DLD1 (cell line): ENCODE results near the gene PPA1.
"Not testable (repeated sequence)": the region's sequence is repeated elsewhere in the genome, so short reads cannot be mapped to it uniquely, and the experiment has no call there.

Experiments
- in situ Hi-C: cut with HindIII; loops from 2 replicates; pipeline ENCODE4 v1.10.0; 2017; ENCODE audit warnings: low sequenced_read_pairs

Gene PPA1

DNA sequence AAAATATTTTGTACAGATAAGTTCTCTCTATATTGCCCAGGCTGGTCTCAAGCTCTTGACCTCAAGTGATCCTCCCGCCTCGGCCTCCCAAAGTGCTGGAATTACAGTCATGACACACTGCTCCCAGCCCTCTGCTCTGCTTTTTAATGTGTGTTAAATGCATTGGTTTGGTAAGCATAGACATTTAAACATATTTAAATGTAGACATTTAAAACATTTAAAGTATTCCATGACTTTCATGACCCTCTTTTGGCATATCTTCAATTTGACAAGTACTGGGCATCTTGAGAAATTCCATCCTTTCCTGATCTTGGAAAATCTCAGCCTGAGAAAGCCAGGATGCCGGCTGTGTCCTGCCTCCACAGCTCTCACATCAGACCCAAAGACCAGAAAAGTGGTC lies 57.7 kb downstream of the PPA1 start:
- in situ Hi-C loops = no loop called here

DNA sequence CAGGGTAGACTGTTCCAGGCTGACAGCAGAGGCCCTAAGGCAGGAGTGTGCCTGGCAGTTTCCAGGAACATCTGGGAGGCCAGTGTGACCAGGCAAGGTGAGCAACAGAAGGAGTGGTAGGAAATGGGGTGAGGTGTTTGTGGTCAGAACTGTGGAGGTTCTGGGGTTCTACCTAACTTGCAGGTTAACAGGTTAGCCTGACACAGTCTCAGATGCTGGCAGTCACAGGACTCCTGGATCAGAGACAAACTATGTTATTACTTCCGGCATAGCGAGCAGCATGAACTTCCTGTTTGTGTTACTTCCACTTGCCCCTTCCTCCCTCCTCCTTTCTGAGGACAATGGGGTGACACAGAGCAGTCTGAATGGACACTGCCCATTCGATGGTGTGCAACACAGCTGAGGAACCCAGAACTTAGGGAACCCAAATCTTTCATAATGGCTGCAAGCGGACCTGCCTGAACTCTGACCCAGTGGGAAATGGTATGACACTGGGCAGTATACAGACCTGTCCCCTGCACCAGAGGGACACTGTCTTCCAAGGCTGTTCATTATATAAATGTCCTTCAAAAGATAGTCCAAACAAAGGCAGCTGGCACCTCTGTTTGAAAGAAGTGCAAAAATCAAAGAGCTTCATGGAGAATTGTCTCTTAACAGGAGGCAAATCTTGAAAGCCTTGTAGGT lies 59.0 kb downstream of the PPA1 start:
- in situ Hi-C loops = no loop called here

DNA sequence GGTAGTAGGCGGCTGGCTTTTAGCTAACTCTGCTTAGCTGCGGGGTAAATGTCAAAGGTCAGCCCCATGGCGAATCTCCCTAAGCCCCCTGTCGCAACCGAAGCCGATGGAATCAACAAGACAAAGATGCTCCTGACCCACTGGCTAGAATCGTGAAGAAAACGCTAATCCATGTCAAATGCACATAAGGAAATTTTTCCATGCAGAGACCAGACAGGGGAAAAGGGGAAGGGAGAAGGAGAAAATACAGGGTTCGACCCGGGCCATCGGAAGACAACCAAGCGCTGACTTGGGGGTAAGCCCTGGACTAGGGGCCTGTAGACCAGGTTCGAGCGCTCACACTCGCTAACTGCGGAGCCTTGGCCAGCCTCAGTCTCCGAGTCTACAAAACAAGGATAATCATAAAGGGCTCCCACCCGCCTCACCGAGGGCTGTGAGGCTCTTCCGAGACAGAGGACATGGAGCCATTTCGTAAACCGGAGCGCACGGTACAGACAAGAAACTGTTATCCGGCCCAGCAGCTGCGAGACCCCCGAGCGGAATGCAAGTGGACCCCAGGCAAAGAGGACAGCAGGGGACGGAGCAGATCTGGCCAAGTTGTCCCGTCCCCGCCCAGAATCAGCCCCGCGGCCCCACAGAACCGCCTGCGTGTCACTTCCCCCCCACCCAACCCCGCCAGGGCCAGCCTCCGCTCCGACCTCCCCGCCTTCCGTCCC lies 63.4 kb downstream of the PPA1 start:
- in situ Hi-C loops = no loop called here

DNA sequence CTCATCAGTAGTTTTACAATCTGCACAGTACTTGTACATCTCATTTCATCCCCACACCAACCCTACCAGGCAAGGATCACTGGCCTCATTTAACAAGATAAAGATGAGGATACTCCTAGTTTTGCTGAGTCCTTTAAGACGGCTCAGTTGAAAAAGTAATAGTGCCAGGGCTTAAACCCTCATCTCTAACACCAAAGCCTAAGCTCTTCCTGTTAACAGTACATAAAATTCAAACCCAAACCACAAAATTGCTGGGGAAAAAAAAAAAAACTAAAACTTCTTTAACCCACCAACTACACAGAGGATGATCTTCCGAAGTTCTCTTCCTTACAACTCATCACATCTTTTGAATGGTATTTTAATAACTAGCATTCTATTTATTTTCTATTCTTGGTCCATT lies 64.2 kb downstream of the PPA1 start:
- in situ Hi-C loops = no loop called here

DNA sequence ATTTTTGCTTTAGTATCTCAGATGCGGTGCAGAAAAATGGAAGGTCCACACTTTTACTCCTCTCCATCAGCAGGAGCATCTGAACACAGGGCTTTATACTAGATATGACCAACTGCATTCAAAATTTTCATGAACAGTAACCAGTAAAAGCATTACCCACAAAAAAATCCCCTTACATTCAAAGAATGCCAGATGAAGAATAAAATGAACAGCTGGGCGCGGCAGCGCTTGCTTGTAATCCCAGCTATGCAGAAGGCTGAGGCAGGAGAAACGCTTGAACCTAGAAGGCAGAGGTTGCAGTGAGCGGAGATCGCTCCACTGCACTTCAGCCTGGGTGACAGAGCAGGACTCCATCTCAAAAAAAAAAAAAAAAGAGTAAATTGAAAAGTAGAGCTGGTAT lies 66.0 kb downstream of the PPA1 start:
- in situ Hi-C loops = no loop called here

DNA sequence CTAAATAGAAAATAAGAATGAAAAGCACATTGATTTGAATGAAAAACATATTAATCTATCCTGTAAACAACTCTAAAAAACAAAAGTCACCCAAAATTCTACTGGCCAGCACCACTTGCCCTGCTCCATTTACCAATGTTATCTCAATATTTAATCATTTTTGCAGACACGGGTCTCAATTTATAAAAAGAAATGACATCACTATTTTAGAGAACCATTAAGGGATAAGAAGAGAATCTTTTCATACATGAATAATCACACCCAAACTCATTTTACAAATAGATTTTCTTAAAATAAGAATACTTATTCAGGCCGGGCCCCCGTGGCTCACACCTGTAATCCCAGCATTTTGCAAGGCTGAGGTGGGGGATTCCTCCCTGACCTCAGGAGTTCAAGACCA lies 66.8 kb downstream of the PPA1 start:
- in situ Hi-C loops = no loop called here

DNA sequence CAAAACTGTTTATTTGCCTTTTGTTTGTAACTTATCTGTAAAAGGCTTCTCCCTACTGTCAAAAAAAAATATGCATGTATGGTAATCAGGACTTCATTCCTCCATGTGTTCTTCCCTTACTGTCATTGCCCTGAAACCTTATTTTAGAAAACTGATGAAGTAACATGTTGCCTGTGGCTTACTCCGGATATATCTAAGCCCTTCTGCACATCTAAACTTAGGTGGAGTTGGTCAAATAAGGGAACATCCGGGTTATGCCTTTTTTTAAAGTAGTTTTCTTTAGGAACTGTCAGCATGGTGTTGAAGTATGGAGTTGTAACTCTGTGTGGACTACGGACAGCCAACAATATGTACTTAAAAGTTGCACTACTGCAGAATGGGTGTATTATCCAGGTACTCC lies 69.1 kb downstream of the PPA1 start:
- in situ Hi-C loops = no loop called here

DNA sequence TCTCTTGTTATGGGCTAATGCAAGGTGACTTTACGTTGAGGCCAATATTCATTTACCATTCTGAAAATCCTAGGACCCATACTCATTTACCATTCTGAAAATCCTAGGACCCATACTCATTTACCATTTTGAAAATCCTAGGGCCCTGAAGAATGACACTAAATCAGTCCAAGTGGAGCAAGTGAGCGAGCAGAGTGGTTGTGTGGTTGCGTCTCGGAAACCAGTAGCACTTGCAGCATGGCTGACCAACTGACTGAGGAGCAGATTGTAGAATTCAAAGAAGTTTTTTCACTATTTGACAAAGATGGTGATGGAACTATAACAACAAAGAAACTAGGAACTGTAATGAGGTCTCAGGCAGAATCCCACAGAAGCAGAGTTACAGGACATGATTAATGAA lies 69.8 kb downstream of the PPA1 start:
- in situ Hi-C loops = no loop called here

DNA sequence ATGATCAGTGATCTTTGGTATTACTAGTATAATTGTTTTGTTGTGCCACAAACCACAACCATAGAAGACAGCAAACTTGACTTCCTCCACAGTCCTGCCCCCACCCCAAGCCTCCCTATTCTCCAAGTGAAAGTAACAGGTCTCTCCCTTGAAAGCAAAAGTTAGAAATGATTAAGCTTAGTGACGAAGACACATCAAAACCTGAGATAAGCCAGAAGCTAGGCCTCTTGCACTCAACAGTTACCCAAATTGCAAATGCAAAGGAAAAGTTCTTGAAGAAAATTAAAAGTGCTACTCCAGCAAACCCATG lies 70.4 kb downstream of the PPA1 start:
- in situ Hi-C loops = no loop called here

DNA sequence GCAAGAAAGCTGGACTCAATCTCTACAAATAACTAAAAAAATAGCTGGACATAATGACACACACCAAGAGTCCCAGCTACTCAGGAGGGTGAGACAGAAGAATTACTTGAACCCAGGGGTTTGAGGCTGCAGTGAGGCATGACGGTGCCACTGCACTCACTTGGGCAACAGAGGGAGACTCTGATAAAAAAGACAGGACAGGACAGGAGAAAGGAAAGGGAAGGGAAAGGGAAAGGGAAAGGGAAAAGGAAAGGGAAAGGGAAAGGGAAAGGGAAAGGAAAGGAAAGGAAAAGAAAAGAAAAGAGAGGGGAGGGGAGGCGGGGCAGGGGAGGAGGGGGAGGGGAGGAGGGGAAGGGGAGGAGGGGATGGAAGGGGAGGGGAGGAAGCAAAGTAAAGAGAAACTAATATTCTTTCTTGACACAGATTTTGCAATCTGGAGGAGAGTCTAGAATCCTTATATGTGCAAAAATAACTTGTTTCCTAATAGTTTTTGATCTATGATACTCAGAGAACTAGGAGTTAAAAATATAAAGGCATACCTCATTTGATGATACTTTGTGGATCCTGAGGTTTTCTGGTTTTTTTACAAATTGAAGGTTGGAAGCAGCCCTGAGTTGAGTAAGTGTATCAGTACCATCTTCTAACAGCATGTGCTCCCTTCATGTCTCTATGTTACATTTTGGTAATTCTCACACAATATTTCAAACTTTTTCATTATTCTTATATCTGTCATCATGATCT lies 70.9 kb downstream of the PPA1 start:
- in situ Hi-C loops = no loop called here

DNA sequence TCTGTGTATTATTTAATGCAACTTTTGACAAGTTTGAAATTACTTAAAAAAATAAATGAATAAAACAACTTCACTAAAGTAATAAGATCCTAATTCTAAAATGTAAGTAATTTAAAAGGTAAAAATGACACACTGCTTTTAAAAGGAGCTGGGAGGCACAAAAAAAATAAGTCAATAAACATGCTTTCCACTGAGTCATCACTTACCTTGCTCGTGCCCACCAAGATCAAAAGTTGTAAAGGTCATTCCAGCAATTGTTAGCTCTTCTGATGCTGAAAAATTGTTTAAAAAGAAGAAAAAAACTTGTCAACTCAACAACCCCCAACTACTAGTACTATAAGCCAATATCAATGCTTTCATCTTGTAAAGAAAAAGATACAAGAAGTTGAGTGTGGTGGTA lies 72.4 kb downstream of the PPA1 start:
- in situ Hi-C loops = no loop called here

DNA sequence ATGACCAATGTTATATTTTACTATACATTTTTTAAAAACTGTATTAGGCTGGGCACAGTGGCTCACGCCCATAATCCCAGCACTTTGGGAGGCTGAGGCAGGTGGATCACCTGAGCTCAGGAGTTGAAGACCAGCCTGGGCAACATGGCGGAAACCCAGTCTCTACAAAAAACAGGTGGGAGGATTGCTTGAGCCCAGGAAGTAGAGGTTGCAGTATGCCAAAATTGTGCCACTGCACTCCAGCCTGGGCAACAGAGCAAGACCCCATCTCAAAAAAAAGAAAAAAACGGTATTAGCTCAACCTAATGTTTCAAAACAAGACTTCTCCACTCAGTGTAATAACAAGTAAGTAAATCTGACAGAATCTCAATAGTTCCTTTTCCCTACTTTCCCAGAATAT lies 73.9 kb downstream of the PPA1 start:
- in situ Hi-C loops = not testable (repeated sequence)

DNA sequence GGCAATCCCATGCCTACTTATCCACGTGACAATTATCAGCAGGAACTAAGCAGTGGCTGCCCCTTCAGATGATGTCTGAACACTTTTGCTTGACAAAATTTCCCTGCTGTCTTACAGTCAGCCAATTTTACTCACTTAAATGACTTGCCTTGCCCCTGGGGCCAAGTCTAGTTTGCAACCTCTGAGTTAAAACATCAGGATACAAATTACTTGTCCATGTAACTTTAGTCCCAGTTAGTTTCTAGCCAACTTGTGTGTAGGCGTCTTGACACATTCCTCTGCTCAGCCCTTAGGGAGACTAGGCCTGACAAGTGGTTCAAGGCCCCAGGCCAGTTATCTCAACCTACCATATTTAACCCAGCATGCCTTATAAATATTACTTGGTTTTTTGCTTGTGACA lies 75.1 kb downstream of the PPA1 start:
- in situ Hi-C loops = no loop called here

DNA sequence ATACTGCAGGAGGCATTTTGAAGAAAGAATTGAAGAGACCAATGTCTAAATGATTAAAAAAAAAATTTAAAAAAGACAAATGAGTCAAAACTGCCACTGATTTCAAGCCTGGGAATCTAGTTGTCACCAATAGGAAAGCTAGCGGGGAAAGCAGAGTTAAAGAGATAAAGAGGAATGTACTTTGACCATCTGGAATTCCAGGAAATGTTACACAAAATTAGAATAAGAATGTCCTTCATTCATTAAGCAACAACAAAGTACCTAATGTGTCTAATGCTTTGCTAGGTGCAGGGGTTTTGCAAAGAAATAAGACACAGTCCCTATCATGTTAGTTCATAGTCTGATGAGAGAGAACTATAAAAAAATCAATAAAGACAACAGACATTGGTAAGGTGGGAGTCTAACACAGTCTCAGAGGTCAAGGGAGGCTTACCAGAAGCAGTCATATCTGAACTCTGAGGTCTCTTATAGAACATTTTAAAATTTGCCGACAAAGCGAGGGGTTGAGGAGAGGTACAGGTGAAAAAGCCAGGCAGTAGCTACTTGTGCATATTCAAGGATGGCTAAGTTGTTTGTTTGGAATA lies 77.9 kb downstream of the PPA1 start:
- in situ Hi-C loops = no loop called here
